HUES6 (cell line): Measurements from ENCODE around the gene KRT6A.
"Not testable (repeated sequence)": the region's sequence is repeated elsewhere in the genome, so short reads cannot be mapped to it uniquely, and the experiment has no call there.

ENCODE experiments used
- H3K27ac ChIP-seq: 2 replicates; pipeline ENCODE4 v1.7.0; 2013; ENCODE audit warnings: low read depth, mild to moderate bottlenecking, low read length, inconsistent platforms
- H3K27me3 ChIP-seq: 2 replicates; pipeline ENCODE4 v1.6.1; 2013; ENCODE audit warnings: low read length; ENCODE audit not compliant: control insufficient read depth, insufficient read depth
- H3K36me3 ChIP-seq: 2 replicates; pipeline ENCODE4 v1.6.1; 2013; ENCODE audit warnings: low read length; ENCODE audit not compliant: control insufficient read depth, insufficient read depth
- H3K4me1 ChIP-seq: 2 replicates; pipeline ENCODE4 v1.6.1; 2013; ENCODE audit warnings: low read length; ENCODE audit not compliant: control insufficient read depth, insufficient read depth
- H3K4me3 ChIP-seq: 2 replicates; pipeline ENCODE4 v1.5.1; 2013; ENCODE audit warnings: low read depth, low read length
- H3K9ac ChIP-seq: one replicate; pipeline ENCODE4 v1.6.1; 2013; ENCODE audit warnings: mild to moderate bottlenecking, low read length
- H3K9me3 ChIP-seq: 2 replicates; pipeline ENCODE4 v1.6.1; 2013; ENCODE audit warnings: low read depth, low read length; ENCODE audit not compliant: control insufficient read depth, insufficient read depth

KRT6A gene

DNA sequence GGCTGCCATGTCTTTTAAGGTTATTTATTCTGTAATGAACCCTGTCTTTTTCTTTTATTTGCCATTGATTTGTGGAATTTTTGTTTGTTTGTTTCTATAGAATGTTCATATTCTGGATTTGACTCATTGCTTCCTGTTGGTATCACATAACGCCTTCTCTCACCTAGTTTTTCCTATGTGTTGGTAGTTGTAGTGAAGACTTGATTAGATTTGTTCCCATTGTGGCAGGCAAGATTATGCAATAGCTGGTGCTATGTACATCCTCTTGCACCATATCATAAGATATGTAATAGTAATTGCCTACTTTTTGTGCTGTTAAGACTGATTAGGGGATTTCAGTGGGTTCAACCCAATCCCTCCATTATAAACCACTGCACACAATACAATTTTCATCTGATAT lies 37.2 kb downstream of the KRT6A start:
- Histone ChIP-seq H3K36me3 (no peaks in the 10 kb centered on the region), H3K27ac (no peak overlapping the region), H3K27me3 (no peaks in the 10 kb centered on the region), H3K9me3 (no peaks in the 10 kb centered on the region), H3K4me1 (peaks cover 9% of the 10 kb centered on the region; the same call in 1 of the 2 replicates), H3K9ac (no peak overlapping the region), H3K4me3 (no peak overlapping the region)

DNA sequence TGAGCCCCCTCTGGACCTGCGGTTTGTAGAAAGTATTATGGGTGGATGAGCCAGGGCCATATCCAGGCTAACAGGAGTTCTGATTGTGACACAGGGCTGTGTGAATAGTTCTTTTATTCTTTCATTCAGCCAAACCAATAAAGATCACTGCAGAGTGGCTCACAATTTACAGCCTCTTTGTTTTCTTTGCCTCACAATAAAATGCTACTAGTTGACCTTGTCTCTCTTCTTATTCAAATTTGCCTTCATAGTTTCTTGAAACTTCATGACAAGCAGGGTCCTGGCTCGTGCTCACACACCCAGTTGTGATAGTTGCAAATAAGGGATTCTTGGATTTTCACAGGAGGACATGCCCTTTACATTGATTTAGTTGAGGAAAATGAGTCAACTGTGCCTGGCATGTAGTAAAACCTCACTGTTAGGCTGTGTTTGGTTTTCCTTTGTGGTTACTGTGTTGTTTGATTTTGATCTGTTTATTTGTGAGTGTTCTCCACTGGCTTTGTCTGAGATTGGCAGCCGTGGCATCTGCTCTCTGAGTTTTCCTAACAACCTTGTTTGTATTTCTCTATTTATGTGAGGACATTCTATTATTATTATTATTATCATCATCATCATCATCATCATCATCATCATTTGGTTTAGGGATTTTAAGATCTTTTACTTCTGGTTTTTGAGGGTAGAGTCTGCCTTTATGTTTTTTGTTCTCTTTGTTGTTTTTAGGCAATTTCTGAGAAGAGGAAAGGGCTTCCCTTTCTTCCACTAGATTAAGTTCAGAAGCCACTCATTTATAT lies 38.5 kb downstream of the KRT6A start:
- Histone ChIP-seq H3K9me3 (no peaks in the 10 kb centered on the region), H3K9ac (no peak overlapping the region), H3K4me1 (peaks cover 9% of the 10 kb centered on the region; the same call in 1 of the 2 replicates), H3K27me3 (no peaks in the 10 kb centered on the region), H3K4me3 (no peak overlapping the region), H3K27ac (no peak overlapping the region), H3K36me3 (no peaks in the 10 kb centered on the region)

DNA sequence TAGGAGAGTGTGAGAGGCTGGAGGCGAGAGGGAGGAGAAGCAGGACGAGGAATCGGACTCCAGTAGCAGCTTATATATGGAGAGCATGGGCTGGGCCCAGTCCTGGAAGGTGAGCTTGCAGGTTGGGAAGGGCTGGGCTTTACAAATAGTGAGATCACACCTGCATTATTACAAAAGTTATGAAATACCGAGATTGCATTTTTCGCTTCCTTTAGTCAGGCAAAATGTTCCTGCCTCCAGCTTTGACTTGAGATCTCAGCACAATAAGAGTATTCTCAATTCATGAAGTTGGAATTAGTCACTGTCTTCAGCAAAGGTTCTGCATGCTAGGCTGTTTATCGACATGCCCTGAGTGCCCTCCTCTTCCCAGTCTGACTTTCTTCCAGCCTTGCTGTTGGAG lies 41.0 kb downstream of the KRT6A start, which contains the start of gene KRT6B:
TSS of gene KRT6B (minus strand) at position 46 of the 400 bp plus-strand sequence. CDS start 68 bp downstream, outside the sequence.
- Histone ChIP-seq H3K27me3 (no peaks in the 10 kb centered on the region), H3K27ac (no peak within 1 kb of the TSS), H3K9ac (no peak within 1 kb of the TSS), H3K9me3 (peaks cover 9% of the 10 kb centered on the region), H3K36me3 (no peaks in the 10 kb centered on the region), H3K4me1 (peaks cover 9% of the 10 kb centered on the region; the same call in 1 of the 2 replicates), H3K4me3 (no peak within 1 kb of the TSS)

DNA sequence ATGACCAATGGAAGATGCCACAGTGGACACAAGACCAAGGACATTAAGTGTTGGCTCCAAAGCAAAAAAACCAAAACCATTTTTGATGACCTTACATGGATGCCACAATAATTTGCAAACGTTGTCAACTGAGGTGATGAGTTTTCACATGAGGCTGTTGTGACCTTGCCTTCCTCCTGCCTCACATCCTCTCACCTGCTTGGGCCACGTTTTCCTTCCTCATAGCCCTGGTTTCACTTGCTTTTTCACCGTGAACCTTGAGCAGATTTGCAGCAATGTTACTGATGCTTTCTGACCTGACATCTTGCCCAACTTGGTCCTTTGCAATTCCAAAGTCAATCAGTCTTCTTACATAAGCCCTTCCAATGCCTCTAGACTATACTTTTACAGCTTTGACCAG lies 44.8 kb downstream of the KRT6A start:
- Histone ChIP-seq H3K27ac (no peak overlapping the region), H3K4me1 (no peaks in the 10 kb centered on the region), H3K27me3 (no peaks in the 10 kb centered on the region), H3K4me3 (no peak overlapping the region), H3K36me3 (no peaks in the 10 kb centered on the region), H3K9ac (no peak overlapping the region), H3K9me3 (peaks cover 9% of the 10 kb centered on the region)

DNA sequence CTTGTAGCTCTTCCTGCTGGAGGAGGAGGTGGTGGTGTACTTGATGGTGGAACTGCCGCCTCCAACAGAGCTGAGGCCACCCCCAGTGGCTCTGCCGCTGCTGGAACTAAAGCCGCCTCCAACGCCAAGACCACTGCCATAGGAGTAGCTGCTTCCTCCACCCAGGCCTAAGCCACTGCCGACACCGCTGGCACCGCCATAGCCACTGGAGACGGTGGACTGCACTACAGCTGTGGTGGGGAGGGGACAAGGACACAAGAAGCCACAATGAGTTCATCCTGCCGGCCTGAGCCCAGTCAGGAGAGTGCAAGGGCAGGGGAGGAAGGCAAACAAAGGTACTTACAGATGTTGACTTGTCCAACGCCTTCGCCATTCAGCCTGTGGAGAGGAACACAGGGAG lies 45.9 kb downstream of the KRT6A start:
- H3K36me3 ChIP-seq, H3K27ac ChIP-seq, H3K9ac ChIP-seq, H3K4me1 ChIP-seq, H3K27me3 ChIP-seq, H3K9me3 ChIP-seq, H3K4me3 ChIP-seq: not testable (repeated sequence)

DNA sequence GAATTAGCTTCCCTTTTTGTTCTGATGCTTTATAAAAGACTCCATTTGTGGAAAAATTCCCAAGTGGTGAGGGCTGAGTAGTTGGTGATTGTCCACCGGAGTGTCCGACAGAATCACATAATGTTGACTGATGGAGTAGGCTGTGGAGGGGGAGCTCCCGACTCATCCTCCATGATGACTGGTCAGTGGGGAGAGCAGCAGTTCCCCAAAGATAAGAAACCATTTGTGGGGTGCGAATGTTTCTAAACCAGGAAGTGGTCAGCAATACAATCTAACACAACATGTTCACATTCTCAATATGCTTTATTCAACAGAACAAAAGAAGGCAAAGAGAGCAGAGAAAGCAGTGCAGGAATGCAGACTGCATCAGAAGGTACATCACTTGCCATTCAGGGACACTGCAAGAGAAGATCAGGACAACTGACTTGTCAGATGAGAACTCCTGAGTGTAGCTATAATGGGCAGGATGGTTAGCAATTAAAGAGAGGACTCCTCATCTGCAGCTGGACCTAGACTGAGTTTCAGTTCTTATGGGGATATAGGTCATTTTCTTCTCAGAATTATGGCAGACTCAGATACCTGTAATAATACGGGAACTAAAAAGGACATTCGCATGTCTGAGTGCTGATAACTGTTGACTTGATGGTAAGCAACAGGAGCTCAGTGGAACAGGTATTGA lies 46.6 kb downstream of the KRT6A start:
- Histone ChIP-seq H3K4me1 (peaks cover 9% of the 10 kb centered on the region), H3K27ac (no peak overlapping the region), H3K36me3 (no peaks in the 10 kb centered on the region), H3K9me3 (peaks cover 9% of the 10 kb centered on the region), H3K9ac (no peak overlapping the region), H3K27me3 (no peaks in the 10 kb centered on the region), H3K4me3 (no peak overlapping the region)

DNA sequence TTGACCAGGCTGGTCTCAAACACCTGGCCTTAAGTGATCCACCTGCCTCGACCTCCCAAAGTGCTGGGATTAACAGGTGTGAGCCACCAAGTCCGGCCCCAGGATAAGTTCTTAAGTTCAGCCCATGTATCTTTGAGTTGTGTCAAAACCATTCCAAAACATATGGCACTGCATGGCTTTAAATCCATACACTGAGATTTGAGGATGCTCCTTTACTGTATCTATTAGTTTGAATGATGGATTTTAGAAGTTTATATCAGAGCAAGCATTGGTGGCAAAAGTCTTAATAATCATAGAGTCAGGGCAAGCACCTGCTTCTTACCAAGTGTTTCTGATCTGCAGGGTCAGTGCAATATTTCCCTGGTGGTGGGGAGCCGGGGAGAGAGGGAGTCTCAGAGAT lies 47.2 kb downstream of the KRT6A start:
- Histone ChIP-seq H3K27me3 (no peaks in the 10 kb centered on the region), H3K27ac (no peak overlapping the region), H3K4me3 (no peak overlapping the region), H3K9ac (no peak overlapping the region), H3K36me3 (no peaks in the 10 kb centered on the region), H3K9me3 (peaks cover 9% of the 10 kb centered on the region), H3K4me1 (peaks cover 11% of the 10 kb centered on the region)

DNA sequence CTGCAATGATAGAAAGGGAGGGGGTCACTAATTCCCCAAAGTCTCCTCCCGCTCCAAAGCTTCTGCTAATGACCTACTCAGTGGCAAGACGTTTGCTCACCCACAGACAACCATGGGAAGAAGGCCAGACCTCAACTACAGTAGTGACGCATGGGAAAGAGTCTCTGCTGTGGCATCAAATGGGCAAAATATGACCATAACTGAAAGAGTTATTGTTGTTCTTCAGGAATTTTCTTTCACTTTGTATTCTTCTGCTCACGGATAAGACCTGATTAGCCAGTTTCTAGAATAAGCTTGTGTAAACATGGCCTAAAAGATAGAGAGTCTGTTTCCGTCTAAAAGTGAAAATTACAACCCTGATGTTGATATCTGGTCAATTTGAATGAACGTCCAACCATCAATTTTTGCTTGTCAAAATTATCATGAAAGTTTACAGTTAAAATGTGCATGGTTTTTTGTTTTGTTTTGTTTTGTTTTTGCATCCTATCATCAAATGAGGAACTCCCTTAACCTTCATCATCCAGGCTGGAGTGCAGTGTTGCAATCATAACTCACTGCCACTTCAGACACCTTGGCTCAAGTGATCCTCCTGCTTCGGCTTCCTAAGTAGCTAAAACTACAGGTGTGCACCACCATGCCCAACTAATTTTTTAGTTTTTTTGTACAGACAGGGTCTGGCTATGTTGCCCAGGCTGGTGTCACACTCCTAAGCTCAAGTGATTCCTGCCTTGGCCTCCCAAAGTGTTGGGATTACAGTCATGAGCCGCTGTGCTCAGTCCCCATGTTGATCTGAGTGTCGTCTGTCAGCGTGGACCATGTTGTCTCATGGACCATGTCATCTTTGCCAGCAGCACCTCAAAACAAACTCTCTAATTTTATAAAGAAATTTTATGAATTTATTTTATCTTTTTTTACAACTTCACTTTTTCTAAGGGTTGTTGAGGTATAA lies 48.1 kb downstream of the KRT6A start:
- Histone ChIP-seq H3K9ac (no peak overlapping the region), H3K27me3 (no peaks in the 10 kb centered on the region), H3K36me3 (no peaks in the 10 kb centered on the region), H3K9me3 (peaks cover 9% of the 10 kb centered on the region), H3K27ac (no peak overlapping the region), H3K4me3 (no peak overlapping the region), H3K4me1 (peaks cover 11% of the 10 kb centered on the region)

DNA sequence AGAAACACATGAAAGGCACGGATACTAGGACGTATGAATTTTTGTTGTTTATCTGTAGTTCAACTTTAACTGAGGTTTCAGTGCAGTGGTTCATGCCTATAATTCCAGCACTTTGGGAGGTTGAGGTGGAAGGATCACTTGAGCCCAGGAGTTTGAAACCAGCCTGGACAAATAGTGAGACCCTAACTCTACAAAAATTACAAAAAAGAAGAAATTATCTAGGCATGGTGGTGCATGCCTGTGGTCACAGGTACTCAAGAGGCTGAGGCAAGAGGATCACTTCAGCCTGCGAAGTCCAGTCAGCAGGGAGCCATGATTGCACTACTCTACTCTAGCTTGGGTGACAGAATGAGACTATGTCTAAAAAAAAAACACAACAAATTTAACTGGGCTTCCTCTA lies 49.1 kb downstream of the KRT6A start:
- Histone ChIP-seq H3K9me3 (peaks cover 6% of the 10 kb centered on the region), H3K9ac (no peak overlapping the region), H3K36me3 (no peaks in the 10 kb centered on the region), H3K4me1 (peaks cover 11% of the 10 kb centered on the region), H3K27ac (no peak overlapping the region), H3K27me3 (no peaks in the 10 kb centered on the region), H3K4me3 (no peak overlapping the region)

DNA sequence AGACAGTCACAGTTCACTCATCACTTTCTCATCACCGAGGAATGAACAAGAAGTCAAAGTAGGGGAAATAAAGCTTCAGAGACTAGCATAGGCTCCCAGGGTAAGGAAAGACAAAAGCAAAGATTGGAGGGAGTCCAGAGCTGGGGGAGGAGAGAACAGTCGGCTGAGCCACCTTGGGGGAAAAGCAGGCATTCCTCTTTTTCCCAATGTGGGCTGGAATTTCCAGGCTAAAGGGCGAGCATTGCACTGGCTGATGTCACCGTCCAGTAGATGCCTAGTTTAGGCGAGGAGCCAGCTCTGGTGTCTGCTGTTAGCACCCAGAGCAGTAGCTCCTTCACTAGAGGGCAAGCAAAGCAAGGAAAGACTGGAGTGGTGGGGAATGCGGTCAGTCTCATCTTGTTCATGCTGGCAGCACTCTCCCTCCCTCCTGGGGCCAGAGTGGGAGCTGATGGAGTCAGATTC lies 50.4 kb downstream of the KRT6A start:
- peaks cover 11% of the 10 kb centered on the region for H3K4me1 ChIP-seq
- H3K27me3 ChIP-seq = no peaks in the 10 kb centered on the region
- no peaks in the 10 kb centered on the region for H3K9me3 ChIP-seq
- H3K4me3 ChIP-seq = no peak overlapping the region
- H3K9ac ChIP-seq = no peak overlapping the region
- H3K27ac ChIP-seq = no peak overlapping the region
- no peaks in the 10 kb centered on the region for H3K36me3 ChIP-seq
